Sigmoid colon (tissue), 7 donors: Measurements from ENCODE around the gene SMAP2. TPM values are rescaled to one million over a fixed set of nuclear protein-coding genes. Genes with fewer than 3 reads are reported as not detected.

Experiments used
- DNase-seq: peaks from one replicate; pipeline ENCODE4 v3.0.0-alpha.2; 2019
- H3K27ac ChIP-seq, 4 donors: fragments of 200-600 bp; sonication (generic); one replicate each; pipeline ENCODE4 v1.5.1; 2016 to 2019; ENCODE audit warnings: mild to moderate bottlenecking in 1 of 4
- H3K27me3 ChIP-seq, 3 donors: fragments of 200-600 bp; sonication (generic); one replicate each; pipeline ENCODE4 v1.5.1; 2019; ENCODE audit warnings: mild to moderate bottlenecking in 1 of 3
- H3K36me3 ChIP-seq, 4 donors: fragments of 200-600 bp; sonication (generic); one replicate each; pipeline ENCODE4 v1.5.1; 2016 to 2019
- H3K4me1 ChIP-seq, 4 donors: fragments of 200-600 bp; sonication (generic); one replicate each; pipeline ENCODE4 v1.5.1; 2017 to 2019
- H3K4me3 ChIP-seq, 4 donors: fragments of 200-600 bp; sonication (generic); one replicate each; pipeline ENCODE4 v1.5.1; 2017 to 2019; ENCODE audit warnings: mild to moderate bottlenecking in 2 of 4, moderate library complexity in 1 of 4
- H3K9me3 ChIP-seq, 4 donors: fragments of 200-600 bp in 3 of 4; sonication (generic) in 3 of 4; one replicate each; pipeline versions ENCODE4 v1.5.1 to v1.6.1; 2013 to 2019
- CTCF ChIP-seq, 4 experiments: fragments of 450-650 bp in 3 of 4; fragments of 200-600 bp in 1 of 4; IDR thresholded peaks; one replicate each; pipeline ENCODE4 v1.5.1; 2016 to 2019; ENCODE audit warnings: antibody characterized with exemption in 4 of 4, mild to moderate bottlenecking in 3 of 4, moderate library complexity in 2 of 4
- EP300 ChIP-seq, 4 donors: sonication (generic); formaldehyde crosslinking; IDR thresholded peaks; one replicate each; pipeline ENCODE4 v1.6.1; 2017; ENCODE audit warnings: antibody characterized with exemption in 4 of 4
- POLR2A ChIP-seq, 2 donors: fragments of 450-650 bp; IDR thresholded peaks; one replicate each; pipeline ENCODE4 v1.6.1; 2016; ENCODE audit warnings: antibody characterized with exemption in 2 of 2, mild to moderate bottlenecking in 2 of 2, moderate library complexity in 2 of 2
- POLR2AphosphoS5 ChIP-seq, 4 donors: sonication (generic); formaldehyde crosslinking; IDR thresholded peaks; one replicate each; pipeline ENCODE4 v1.6.1; 2017; ENCODE audit warnings: antibody characterized with exemption in 4 of 4
- WGBS, 2 donors: extraction: QIAGEN DNeasy Blood & Tissue Kit; methylation state at CpG; one replicate each; pipeline ENCODE4 v1.1.7; 2013; 5-methylcytosine and 5-hydroxymethylcytosine counted together
- intact Hi-C: fragments of 100-400 bp; cut with DNase I; formaldehyde crosslinking; loops from one replicate; pipeline ENCODE4 v1.15.1; 2023
- polyA plus RNA-seq, 3 donors: library from polyadenylated mRNA; stranded (reverse); fragments of 200-250 nt; gene quantifications; one replicate each; pipeline ENCODE4 v1.2.3, GENCODE V29; 2013
- total RNA-seq, 4 donors: library from RNA; depleted of rRNA; stranded (reverse); fragments of >200 nt; gene quantifications; one replicate each; pipeline ENCODE4 v1.1.0, GENCODE V29; 2016
- donor health status: healthy with polysubstance abuse.
- donor health status: Bipolar disorder and iron deficiency.
- donor health status: healthy.

SMAP2 gene
- total and polyA plus RNA-seq, 7 donors = 20.5 to 113 (median 24.3) TPM

GRCh38 chr1:40414331-40414730 is 40.8 kb downstream of the SMAP2 start:
- Histone ChIP-seq H3K4me1 (no peaks in the 10 kb centered on the region), H3K27me3 (no peaks in the 10 kb centered on the region), H3K27ac (no peak overlapping the region), H3K4me3 (no peak overlapping the region), H3K36me3 (peaks cover 0 to 77% (median 29%) of the 10 kb centered on the region in 4 donors), H3K9me3 (no peaks in the 10 kb centered on the region)
- intact Hi-C loops = no loop called here
- WGBS, 2 donors = 88 to 94% methylated on average over 3 of the region's 3 CpGs
- TF ChIP-seq CTCF (IDR thresholded peaks at IDR 0.05) (no peak), POLR2AphosphoS5 (IDR thresholded peaks at IDR 0.05) (no peak), POLR2A (IDR thresholded peaks at IDR 0.05) (no peak), EP300 (IDR thresholded peaks at IDR 0.05) (no peak)
- DNase-seq = no peak

GRCh38 chr1:40416709-40417108 is 43.2 kb downstream of the SMAP2 start:
- Histone ChIP-seq H3K4me1 (no peaks in the 10 kb centered on the region), H3K27me3 (no peaks in the 10 kb centered on the region), H3K27ac (no peak overlapping the region), H3K4me3 (no peak overlapping the region), H3K36me3 (peaks cover 0 to 58% (median 29%) of the 10 kb centered on the region in 4 donors), H3K9me3 (no peaks in the 10 kb centered on the region)
- intact Hi-C loops = no loop called here
- WGBS, 2 donors = 83 to 96% methylated on average over 4 of the region's 4 CpGs
- no peak for DNase-seq
- TF ChIP-seq EP300 (IDR thresholded peaks at IDR 0.05) (no peak), POLR2A (IDR thresholded peaks at IDR 0.05) (no peak), CTCF (IDR thresholded peaks at IDR 0.05) (no peak), POLR2AphosphoS5 (IDR thresholded peaks at IDR 0.05) (no peak)

- no peak for DNase-seq
Observed at GRCh38 chr1:40421431-40422384, 48.2 kb downstream of the SMAP2 start.

GRCh38 chr1:40422630-40423263 is 49.2 kb downstream of the SMAP2 start:
- WGBS, 2 donors = 81 to 89% methylated on average over 11 of the region's 11 CpGs
- no peaks in the 10 kb centered on the region for H3K27me3 ChIP-seq
- DNase-seq = no peak
- no peak for TF ChIP-seq EP300 (IDR thresholded peaks at IDR 0.05)
- no peak for TF ChIP-seq CTCF (IDR thresholded peaks at IDR 0.05)
- no peak for TF ChIP-seq POLR2AphosphoS5 (IDR thresholded peaks at IDR 0.05)
- TF ChIP-seq POLR2A (IDR thresholded peaks at IDR 0.05) = no peak
- no peak overlapping the region for H3K27ac ChIP-seq
- peaks cover 0 to 19% (median under 1%) of the 10 kb centered on the region in 4 donors for H3K36me3 ChIP-seq
- H3K4me1 ChIP-seq = no peaks in the 10 kb centered on the region
- H3K4me3 ChIP-seq = no peak overlapping the region
- intact Hi-C loops = no loop called here
- no peaks in the 10 kb centered on the region for H3K9me3 ChIP-seq

More at GRCh38 chr1:40421431-40422384, 48.2 kb downstream of the SMAP2 start:
- 67 to 83% methylated on average over 15 of the region's 15 CpGs for WGBS, 2 donors
- no peak for TF ChIP-seq POLR2A (IDR thresholded peaks at IDR 0.05)
- TF ChIP-seq POLR2AphosphoS5 (IDR thresholded peaks at IDR 0.05) = no peak
- no peak for TF ChIP-seq EP300 (IDR thresholded peaks at IDR 0.05)
- no peak for TF ChIP-seq CTCF (IDR thresholded peaks at IDR 0.05)
- Histone ChIP-seq H3K36me3 (peaks cover 0 to 30% (median 8%) of the 10 kb centered on the region in 4 donors), H3K27me3 (no peaks in the 10 kb centered on the region), H3K27ac (no peak overlapping the region), H3K4me1 (no peaks in the 10 kb centered on the region), H3K9me3 (no peaks in the 10 kb centered on the region), H3K4me3 (no peak overlapping the region)
- intact Hi-C loops = no loop called here
